Hepatocyte (in vitro differentiated cells): ENCODE results near the gene ERVW-1. TPM values are rescaled to one million over a fixed set of nuclear protein-coding genes. Genes with fewer than 3 reads are reported as not detected.

Experiments used
- DNase-seq: peaks from one replicate; pipeline ENCODE4 v3.0.0-alpha.2; 2016; ENCODE audit warnings: low spot score
- H2AFZ ChIP-seq: fragments of 200-600 bp; sonication (generic); 2 replicates; pipeline ENCODE4 v1.6.0; 2016; ENCODE audit warnings: antibody characterized with exemption, mild to moderate bottlenecking
- H3K27ac ChIP-seq: fragments of 200-600 bp; sonication (generic); 2 replicates; pipeline ENCODE4 v1.5.1; 2016; ENCODE audit warnings: mild to moderate bottlenecking
- H3K27me3 ChIP-seq: fragments of 200-600 bp; sonication (generic); 2 replicates; pipeline ENCODE4 v1.6.1; 2016
- H3K36me3 ChIP-seq: fragments of 200-600 bp; sonication (generic); replicated peaks from 2 replicates; pipeline ENCODE4 v1.5.1; 2016; ENCODE audit warnings: low read depth; ENCODE audit not compliant: insufficient read depth
- H3K4me1 ChIP-seq: fragments of 200-600 bp; sonication (generic); 2 replicates; pipeline ENCODE4 v1.5.1; 2016; ENCODE audit warnings: mild to moderate bottlenecking, moderate library complexity; ENCODE audit not compliant: insufficient read depth
- H3K4me2 ChIP-seq: fragments of 200-600 bp; sonication (generic); 2 replicates; pipeline ENCODE4 v1.6.0; 2016
- H3K4me3 ChIP-seq: fragments of 200-600 bp; sonication (generic); 2 replicates; pipeline ENCODE4 v1.5.1; 2016; ENCODE audit warnings: mild to moderate bottlenecking
- H3K79me2 ChIP-seq: fragments of 200-600 bp; sonication (generic); 2 replicates; pipeline ENCODE4 v1.6.0; 2017; ENCODE audit warnings: mild to moderate bottlenecking
- H3K9me2 ChIP-seq: fragments of 200-600 bp; sonication (generic); replicated peaks from 2 replicates; pipeline ENCODE4 v1.6.0; 2017; ENCODE audit warnings: mild to moderate bottlenecking; ENCODE audit not compliant: insufficient read depth
- H3K9me3 ChIP-seq: fragments of 200-600 bp; sonication (generic); 2 replicates; pipeline ENCODE4 v1.5.1; 2016; ENCODE audit warnings: low read depth, mild to moderate bottlenecking
- H4K20me1 ChIP-seq: fragments of 200-600 bp; sonication (generic); 2 replicates; pipeline ENCODE4 v1.6.0; 2016; ENCODE audit warnings: mild to moderate bottlenecking; ENCODE audit not compliant: insufficient read depth, poor library complexity, severe bottlenecking
- CTCF ChIP-seq: fragments of 200-600 bp; sonication (generic); IDR thresholded peaks from 2 replicates; pipeline ENCODE4 v1.5.1; 2016; ENCODE audit warnings: antibody characterized with exemption, mild to moderate bottlenecking; ENCODE audit not compliant: poor library complexity
- EZH2 ChIP-seq: fragments of 200-600 bp; sonication (generic); IDR thresholded peaks from 2 replicates; pipeline ENCODE4 v1.6.1; 2016; ENCODE audit warnings: antibody characterized with exemption, mild to moderate bottlenecking, borderline replicate concordance
- EZH2phosphoT487 ChIP-seq: fragments of 200-600 bp; sonication (generic); IDR thresholded peaks from one replicate; pipeline ENCODE4 v1.6.1; 2018; ENCODE audit warnings: antibody characterized with exemption, mild to moderate bottlenecking, low read depth, moderate library complexity; ENCODE audit not compliant: unreplicated experiment, severe bottlenecking
- WGBS: methylation state at CpG from one replicate; pipeline ENCODE4 v1.1.6; 2016; ENCODE audit warnings: low lambda C conversion rate; ENCODE audit errors: missing lambda C conversion rate; 5-methylcytosine and 5-hydroxymethylcytosine counted together
- polyA plus RNA-seq: library from polyadenylated mRNA; unstranded; fragments of >200 nt; fragmentation: Nextera tagmentation; extraction: Ambion mirVana; gene quantifications from 2 replicates; pipeline ENCODE4 v1.2.1, GENCODE V29; 2016
- total RNA-seq: library from RNA; depleted of rRNA; stranded (reverse); fragments of >200 nt; gene quantifications from 2 replicates; pipeline ENCODE4 v1.2.3, GENCODE V29; 2014

Gene ERVW-1
- total and polyA plus RNA-seq, 2 experiments from 2014 or later, result 0.23 to 0.37 TPM

DNA sequence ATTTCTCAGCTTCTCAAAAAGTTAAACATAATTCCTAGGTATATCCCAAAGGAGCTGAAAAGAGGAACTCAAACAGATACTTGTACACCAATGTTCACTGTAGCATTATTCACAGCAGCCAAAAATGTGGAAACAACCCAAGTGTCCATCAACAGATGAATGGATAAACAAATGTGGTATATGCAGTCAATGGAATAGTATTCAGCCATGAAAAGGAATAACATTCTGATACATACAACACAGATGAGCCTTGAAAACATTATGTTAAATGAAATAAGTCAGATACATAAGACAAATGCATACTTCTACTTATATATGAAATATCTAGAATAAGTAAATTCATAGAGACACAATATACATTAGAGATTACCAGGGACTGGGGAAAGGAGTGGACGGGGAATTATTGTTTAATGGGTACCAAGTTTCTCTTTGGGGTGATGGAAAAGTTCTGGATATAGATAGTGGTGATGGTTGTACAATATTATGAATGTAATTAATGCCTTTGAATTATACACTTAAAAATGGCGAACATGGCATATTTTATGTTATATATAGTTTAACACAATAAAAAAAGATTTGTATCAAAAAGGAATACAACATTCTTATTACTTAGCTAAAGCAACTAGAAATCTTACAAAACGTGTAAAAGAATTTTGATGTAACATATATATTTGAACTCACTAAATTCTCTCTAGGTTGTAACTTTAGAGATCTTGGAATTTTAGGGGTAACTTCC is 35.6 kb upstream of the ERVW-1 start:
- TF ChIP-seq EZH2phosphoT487 (no peak), EZH2 (no peak), CTCF (no peak)
- DNase-seq, result no peak
- no peak overlapping the region for H2AFZ ChIP-seq
- H3K36me3 ChIP-seq, result peaks cover 7% of the 10 kb centered on the region
- no peaks in the 10 kb centered on the region for H3K4me1 ChIP-seq
- H3K9me2 ChIP-seq, result no peaks in the 10 kb centered on the region
- no peaks in the 10 kb centered on the region for H3K9me3 ChIP-seq
- H3K27ac ChIP-seq, result no peak overlapping the region
- no peaks in the 10 kb centered on the region for H3K79me2 ChIP-seq
- H3K4me3 ChIP-seq, result no peak overlapping the region
- no peaks in the 10 kb centered on the region for H4K20me1 ChIP-seq
- 63% methylated on average over 3 of the region's 3 CpGs for WGBS
- H3K4me2 ChIP-seq, result no peak overlapping the region
- H3K27me3 ChIP-seq, result no peaks in the 10 kb centered on the region

DNA sequence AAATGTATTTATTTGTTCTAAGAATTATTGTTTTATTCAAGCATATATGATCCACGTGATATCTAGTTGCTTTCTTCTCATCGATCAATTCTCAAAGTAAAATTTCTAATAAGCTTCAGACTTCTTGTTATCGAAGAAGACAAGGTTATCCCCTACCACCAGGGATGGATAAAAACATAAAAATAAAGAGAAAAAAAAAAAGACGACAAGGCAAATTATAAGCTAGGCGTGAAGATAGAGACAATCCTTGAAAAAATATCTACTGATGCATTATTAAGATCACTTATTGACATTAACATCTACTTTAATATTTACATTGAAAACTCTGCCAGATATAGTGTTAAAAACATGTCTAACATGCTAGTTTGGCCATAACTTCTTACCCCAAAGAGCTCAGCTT is 31.2 kb upstream of the ERVW-1 start:
- no peak overlapping the region for H3K4me3 ChIP-seq
- no peaks in the 10 kb centered on the region for H3K9me3 ChIP-seq
- no peaks in the 10 kb centered on the region for H3K9me2 ChIP-seq
- H2AFZ ChIP-seq, result no peak overlapping the region
- H3K27me3 ChIP-seq, result no peaks in the 10 kb centered on the region
- TF ChIP-seq EZH2phosphoT487, result no peak
- TF ChIP-seq CTCF, result no peak
- no peak for TF ChIP-seq EZH2
- no peaks in the 10 kb centered on the region for H3K79me2 ChIP-seq
- no peaks in the 10 kb centered on the region for H3K4me1 ChIP-seq
- H3K4me2 ChIP-seq, result no peak overlapping the region
- no peaks in the 10 kb centered on the region for H4K20me1 ChIP-seq
- no peak for DNase-seq
- H3K27ac ChIP-seq, result no peak overlapping the region
- WGBS, result 96% methylated on average over 5 of the region's 5 CpGs
- no peaks in the 10 kb centered on the region for H3K36me3 ChIP-seq

DNA sequence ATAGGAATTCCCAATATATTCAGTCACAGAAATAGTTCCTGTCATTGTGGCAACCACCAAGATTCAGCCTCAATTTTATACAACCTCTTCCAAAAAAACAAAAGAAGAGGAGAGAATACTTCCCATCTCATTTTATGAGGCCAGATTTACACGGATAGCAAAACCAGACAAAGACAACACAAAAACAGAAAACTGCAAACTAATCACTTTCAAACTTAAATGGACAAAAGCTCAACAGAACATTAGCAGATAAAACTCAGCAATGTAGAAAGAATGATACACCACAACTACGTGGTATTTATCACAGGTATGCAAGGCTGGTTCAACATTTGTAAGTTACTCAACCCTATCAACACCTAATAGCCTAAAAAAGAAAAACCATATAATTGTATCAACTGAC is 28.6 kb upstream of the ERVW-1 start:
- DNase-seq, result no peak
- TF ChIP-seq EZH2phosphoT487, result no peak
- no peak for TF ChIP-seq EZH2
- no peak for TF ChIP-seq CTCF
- no peak overlapping the region for H3K4me3 ChIP-seq
- no peaks in the 10 kb centered on the region for H3K4me1 ChIP-seq
- H3K9me3 ChIP-seq, result no peaks in the 10 kb centered on the region
- no peak overlapping the region for H3K27ac ChIP-seq
- H3K4me2 ChIP-seq, result no peak overlapping the region
- no peaks in the 10 kb centered on the region for H3K36me3 ChIP-seq
- no peaks in the 10 kb centered on the region for H3K9me2 ChIP-seq
- WGBS, result 93% methylated on average over 2 of the region's 2 CpGs
- H4K20me1 ChIP-seq, result no peaks in the 10 kb centered on the region
- H3K79me2 ChIP-seq, result no peaks in the 10 kb centered on the region
- no peak overlapping the region for H2AFZ ChIP-seq
- no peaks in the 10 kb centered on the region for H3K27me3 ChIP-seq

- no peak overlapping the region for H3K27ac ChIP-seq
- H4K20me1 ChIP-seq, result no peaks in the 10 kb centered on the region
- DNase-seq, result no peak
- no peaks in the 10 kb centered on the region for H3K4me1 ChIP-seq
- H3K79me2 ChIP-seq, result no peaks in the 10 kb centered on the region
- H3K4me3 ChIP-seq, result no peak overlapping the region
- H3K27me3 ChIP-seq, result no peaks in the 10 kb centered on the region
- H3K9me2 ChIP-seq, result no peaks in the 10 kb centered on the region
- H3K36me3 ChIP-seq, result no peaks in the 10 kb centered on the region
- H2AFZ ChIP-seq, result no peak overlapping the region
- WGBS, result 93% methylated on average over 3 of the region's 3 CpGs
- no peak overlapping the region for H3K4me2 ChIP-seq
- TF ChIP-seq CTCF (no peak), EZH2 (no peak), EZH2phosphoT487 (no peak)
- no peaks in the 10 kb centered on the region for H3K9me3 ChIP-seq
These were observed 26.8 kb upstream of the ERVW-1 start for GRCh38 chr7:92504563-92504962.
